GM19238 (cell line): Measurements from ENCODE around the gene GSTA4.
"Not testable (repeated sequence)": the region's sequence is repeated elsewhere in the genome, so short reads cannot be mapped to it uniquely, and the experiment has no call there.

Experiments used
- DNase-seq: peaks from one replicate; pipeline ENCODE4 v3.0.0; 2011; ENCODE audit warnings: low spot score; ENCODE audit not compliant: insufficient read length

The GSTA4 gene

DNA sequence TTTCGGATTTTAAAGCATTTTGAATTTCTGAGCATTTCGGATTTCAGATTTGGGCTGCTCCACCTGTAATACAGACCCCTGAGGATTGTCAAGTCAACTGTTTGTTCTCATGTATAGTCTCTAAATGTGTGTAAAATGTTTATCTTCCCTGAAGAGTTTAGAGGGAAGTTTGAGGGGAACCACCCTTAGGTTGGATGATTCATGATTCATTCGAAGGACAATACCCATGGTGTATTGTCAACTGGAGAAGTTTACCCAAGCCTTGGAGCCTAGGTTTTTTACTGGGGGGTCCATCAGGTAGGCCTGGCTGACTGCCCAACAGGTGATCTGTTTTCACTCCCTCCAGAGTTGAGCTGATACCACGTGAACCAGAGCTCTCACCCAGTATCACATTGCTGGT is 18.9 kb downstream of the GSTA4 start:
- DNase-seq: no peak

DNA sequence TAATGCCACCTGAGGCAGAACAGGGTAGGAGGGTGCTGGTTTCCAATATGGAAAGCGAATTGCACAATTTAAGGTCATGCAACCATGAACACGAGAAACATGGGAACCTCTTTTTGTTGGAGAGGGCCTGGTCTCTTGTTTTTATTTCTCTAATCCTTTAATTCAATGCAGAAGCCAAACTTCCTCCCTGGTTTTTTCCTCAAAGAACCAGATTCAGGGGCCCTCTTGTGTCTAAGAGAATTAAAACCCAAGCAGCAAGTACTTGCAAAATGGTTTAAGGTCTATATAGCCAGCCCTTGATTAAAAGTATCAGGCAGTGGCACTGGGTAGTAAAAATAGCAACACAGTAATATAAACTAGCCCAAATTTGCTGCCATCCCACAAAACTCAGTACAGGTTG is 19.5 kb downstream of the GSTA4 start:
- no peak for DNase-seq

DNA sequence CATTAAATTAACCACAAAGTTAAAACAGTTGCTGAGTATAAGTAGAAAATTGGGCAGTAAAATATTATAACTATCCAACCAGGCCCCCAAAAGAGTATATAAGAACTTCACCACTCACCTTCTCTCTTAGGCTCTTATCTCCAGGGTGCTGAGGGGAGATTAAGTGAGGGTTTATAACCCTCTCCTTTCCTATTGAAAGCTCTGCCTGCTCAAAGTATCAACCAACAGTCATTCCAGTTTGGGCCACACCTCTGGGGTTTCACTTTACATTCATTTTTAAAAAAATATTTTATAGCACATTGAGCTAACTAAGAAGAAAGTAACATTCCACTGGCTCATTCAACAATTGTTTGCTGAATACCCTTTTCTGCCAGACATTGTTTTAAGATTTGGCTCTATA is 22.1 kb downstream of the GSTA4 start:
- DNase-seq: no peak

DNA sequence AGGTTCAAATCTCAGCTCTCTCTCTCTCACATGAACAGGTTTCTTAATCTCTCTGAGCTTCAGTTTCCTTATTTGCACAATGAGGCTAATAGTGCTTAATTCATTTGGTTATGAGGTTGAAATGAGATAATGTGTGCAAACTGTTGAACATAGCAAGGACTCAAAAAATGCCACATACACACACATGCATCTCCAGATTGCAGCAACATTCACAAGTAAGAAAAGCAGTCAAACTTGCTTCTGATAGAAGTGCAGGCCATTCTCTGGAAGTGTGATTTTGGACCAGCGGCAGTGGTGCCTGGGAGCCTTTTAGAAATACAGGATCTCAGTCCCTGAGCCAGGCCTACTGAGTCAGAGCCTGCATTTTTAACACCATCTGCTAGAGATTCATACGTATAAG is 25.7 kb downstream of the GSTA4 start:
- DNase-seq: no peak

DNA sequence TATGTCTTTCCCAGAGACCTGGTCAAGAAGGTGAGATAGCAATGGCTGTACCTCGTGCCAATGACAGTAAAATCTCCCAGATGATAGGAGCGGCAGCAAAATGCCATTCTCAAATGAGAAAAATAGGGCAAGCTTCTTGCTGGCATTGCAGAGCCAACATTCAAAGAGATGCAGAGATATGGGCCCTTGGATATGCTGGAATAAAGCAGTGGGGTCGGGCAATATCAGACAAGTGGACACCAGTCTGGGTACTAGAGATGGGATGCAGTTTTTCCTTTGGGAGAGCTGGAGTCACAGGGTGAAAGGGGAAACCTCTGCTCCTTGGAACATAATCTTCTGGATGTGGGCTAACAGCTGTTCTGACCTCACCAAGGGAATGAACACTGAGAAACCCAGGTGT is 29.0 kb downstream of the GSTA4 start:
- DNase-seq: no peak

DNA sequence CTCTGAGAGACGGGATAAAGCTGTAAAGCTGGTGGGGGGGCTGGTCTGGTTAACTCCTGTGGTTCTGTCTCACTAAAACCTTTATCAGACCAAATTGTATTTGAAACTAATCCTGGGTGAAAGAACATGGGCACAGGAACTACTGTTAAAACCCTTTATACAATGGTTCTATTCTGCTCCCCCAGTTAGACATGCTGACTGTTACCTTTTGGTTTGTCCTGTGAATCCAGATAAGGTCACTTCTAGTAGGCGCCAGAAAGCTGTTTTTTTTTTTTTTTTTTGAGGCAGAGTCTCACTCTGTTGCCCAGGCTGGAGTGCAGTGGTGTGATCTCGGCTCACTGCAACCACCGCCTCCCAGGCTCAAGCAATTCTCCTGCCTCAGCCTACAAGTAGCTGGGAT is 29.7 kb downstream of the GSTA4 start:
- DNase-seq: no peak

DNA sequence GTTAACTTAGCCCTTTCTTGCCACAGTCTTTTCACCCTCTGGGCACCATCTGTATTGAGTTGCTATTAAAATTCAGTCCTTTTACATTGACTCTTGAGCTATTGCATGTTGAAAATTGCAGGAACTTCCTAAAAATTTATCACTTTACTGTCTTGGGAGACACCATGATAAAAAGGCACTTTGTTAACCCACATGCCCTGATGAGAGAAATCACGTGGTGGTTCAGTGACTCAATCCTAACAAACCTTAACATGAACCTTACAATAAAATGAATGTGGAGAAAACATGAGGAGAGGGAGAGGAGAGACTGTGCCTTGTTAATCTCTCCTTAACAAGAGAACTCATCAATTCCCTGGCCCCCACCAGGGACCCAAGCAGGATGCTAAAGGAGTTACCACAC is 30.8 kb downstream of the GSTA4 start:
- no peak for DNase-seq

DNA sequence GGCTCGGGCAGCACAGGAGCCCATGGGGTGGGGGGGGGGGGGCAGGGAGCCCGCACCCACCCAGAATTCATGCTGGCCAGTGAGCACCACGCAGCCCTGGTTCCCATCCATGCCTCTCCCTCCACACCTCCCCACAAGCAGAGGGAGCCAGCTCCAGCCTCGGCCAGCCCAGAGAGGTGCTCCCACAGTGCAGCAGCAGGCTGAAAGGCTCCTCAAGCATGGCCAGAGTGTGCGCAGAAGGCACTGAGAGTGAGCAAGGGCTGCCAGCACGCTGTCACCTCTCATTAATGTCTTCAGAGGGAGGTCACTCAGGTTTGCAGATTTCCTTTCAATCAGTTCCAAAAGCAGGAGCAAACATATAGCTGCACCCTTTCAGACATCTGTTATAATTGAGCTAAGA is 32.4 kb downstream of the GSTA4 start:
- DNase-seq: no peak

DNA sequence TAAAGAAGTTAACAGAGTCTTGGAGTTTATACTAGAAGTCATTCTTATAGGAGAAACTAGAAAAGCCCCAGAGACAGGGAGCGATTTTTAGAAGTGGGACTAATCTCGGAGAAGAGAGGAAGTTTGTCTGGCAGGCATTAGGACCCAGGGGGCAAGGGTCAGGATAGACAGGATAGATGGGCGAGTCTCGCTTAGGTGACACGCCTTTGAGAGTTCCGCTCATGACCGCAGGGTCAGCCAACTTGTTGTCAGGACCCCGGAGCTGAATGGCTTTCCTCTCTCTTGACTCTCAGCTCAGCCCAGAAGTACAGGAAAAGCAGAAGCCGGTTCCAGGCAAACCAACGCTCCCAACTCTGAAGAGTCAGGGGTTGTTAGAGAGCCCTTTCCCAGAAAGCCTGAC is 34.1 kb downstream of the GSTA4 start:
- DNase-seq: not testable (repeated sequence)

DNA sequence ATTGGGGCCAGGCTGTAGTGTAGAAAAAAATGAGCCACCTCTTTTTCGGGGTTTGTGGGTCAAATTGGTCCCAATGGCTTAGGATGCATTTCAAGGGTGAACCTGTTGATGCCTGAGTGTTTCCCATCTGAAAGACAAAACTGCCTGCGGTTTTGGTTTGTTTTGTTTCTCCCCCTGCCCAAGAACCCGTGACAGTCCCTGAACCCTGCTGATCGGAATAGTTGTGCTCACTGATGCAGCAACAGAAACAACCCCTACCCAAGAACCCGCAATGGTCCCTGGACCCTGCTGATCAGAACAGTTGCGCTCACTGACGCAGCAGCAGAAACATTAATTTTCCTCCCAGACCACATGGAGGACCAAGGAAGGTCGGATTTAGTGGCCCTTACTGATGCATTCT is 34.9 kb downstream of the GSTA4 start:
- DNase-seq: not testable (repeated sequence)

DNA sequence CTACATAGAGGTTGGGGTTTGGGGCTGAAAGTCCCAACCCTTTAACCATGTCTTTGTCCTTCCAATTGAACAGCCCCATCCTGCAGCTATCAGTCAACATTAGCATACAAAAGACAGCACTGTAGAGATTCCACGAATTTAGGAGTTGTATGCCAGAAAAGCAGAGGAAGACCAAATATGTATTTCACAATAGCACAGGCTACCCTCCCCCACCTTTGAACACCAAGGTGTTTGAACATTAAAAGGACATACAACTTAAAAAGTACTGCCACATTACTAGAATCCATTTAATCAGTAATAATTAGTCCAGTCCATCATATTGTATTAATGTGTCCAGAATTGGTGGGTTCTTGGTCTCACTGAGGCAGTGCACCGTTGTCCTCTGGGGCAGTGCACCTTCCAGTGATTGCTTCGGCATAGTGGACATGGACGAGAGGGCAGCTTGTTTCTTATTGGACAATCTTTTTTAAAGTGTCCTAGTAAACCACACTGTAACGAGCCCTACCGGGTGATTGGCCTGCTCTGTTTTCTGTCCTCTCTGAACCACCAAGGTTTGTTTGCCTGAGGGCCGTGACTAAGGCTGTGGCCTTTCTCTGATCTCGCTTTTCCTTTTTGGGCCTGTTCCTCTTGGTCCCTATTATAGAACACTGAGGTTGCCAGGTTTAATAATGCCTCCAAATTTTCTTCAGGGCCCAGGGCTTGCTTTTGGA is 36.4 kb downstream of the GSTA4 start:
- DNase-seq: no peak

DNA sequence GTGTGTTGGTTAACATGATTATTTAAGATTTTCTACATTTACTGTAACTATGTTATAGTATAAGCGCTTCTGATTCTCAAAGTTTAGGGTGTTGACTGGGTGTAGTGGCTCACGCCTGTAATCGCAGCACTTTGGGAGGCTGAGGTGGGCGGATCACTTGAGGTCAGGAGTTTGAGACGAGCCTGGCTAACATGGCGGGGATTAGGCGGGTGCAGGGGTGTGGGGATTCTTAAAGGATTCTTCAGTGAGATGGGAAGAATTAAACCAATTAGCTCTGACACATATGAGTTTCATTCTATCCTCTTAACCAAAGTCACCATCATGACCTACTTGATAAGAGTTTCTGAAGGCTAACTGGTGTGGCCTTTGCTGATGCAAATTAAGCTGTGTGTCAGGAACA is 39.2 kb downstream of the GSTA4 start:
- DNase-seq: no peak

DNA sequence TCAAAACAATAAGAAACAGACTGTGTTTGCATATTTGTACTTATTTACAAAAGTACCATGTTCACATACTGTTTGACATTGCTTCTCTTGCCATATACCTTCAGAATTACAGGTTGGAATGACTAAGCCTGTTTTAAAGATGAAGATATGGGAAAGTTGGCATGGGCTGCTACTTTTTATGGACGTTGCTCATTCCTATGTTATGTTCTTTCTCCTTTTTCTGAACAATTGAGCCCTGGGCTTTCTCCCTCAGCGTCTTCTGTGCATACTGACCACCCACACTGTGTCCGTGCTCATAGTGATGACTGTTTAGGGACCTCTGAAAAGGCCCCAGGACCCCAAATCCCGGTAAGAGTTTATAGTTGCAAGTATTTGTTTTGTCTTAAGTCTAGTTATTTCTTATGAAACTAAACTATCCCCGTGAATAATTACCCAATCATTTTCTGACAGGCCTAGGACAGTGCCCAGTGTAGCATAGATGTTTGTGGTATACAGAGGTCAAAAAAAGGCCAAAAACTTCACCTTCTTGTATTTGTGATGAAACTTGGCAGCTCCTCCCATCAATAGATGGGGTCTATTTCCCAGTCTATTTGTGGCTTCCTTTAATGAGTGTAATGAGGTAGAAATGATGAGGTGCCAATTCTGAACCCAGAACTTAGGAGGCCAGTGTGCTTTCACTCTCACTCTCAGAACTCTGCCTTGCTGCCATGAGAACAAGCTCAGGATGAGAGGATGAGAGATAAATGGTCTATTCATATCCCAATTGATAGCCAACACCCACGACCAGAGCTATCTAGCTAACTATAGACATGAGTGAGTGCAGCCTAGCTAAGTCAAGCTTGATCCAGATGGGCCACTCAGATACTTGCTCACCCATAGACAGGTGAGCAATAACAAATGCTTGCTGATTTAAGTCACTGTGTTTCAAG is 40.9 kb downstream of the GSTA4 start:
- DNase-seq: no peak

DNA sequence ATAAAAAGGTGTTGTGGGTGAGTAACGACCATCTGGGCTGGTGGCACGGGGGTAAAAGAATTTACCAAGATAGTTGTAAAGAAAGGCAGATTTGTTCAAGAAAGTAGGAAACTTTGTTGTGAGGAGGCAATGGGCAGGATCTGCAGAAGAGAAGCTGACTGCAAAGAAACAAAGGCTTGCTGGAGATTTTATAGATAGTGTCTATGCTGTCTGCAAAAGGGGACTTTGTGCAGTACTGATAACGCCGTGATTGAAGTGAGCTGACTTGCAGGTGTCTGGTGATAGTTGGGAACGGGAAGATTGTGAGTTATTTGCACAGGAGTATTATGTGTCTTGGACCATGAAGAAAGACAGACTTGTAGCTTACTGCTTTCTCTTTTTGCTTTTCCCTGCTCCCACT is 48.8 kb downstream of the GSTA4 start:
- no peak for DNase-seq

DNA sequence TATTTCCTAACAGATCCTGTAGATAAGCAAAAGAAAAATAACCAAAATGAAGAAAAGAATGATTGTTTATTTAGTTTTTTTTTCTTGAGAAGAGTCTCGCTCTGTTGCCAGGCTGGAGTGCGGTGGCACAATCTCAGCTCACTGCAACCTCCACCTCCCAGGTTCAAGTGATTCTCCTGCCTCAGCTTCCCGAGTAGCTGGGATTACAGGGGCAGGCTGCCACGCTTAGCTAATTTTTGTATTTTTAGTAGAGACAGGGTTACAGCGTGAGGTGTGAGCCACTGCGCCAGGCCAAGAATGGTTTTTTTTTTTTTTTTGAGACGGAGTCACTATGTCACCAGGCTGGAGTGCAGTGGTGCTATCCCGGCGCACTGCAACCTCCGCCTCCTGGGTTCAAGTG is 52.3 kb downstream of the GSTA4 start:
- not testable (repeated sequence) for DNase-seq

DNA sequence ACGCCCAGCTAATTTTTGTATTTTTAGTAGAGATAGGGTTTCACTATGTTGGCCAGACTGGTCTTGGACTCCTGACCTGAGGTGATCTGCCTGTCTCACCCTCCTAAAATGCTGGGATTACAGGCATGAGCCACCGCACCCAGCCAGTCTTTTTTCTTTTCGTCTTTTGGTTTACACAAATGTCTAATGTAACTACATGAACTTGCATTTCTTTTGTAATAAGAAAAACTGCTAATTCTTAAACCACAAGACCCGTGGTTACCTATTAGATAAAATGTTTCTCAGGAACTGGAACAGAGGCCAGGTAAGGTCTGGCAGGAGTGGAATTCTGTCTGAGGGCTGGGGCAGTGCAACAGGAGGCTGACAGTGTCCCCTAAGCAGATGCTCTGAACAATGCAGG is 52.9 kb downstream of the GSTA4 start:
- DNase-seq: no peak

DNA sequence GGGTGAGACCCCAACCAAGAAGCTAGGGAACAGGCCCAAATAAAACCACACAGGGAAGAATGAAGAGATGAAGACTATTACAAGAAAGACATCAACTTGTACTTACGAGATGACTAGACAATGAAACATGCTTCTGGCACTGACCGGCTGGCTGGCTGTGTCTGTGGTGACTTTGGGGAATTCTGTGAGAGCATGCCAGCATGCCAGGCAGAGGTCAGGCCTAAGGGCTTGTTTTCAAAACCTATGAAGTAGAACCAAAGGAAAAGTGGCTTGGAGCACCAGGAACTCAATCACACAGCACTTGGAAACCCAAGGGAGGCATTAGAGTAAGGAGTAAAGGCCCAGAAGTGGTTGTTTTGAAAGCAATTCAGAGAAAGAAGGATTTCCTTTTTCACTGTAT is 57.2 kb downstream of the GSTA4 start:
- no peak for DNase-seq

DNA sequence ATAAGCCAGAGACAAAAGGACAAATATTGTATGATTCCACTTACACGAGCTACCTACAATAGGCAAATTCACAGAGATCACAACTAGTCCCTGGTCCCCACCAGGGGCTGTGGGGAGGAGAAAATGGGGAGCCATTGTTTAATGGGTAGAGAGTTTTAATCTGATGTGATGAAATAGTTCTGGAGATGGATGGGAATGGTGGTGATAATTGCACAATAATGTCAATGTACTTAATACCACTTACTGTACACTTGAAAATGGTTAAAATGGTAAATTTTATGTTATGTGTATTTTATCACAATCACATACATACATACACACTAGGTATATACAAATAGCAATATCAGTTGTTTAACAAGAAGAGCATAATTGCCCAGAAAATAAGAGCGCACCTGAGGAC is 61.3 kb downstream of the GSTA4 start:
- no peak for DNase-seq

DNA sequence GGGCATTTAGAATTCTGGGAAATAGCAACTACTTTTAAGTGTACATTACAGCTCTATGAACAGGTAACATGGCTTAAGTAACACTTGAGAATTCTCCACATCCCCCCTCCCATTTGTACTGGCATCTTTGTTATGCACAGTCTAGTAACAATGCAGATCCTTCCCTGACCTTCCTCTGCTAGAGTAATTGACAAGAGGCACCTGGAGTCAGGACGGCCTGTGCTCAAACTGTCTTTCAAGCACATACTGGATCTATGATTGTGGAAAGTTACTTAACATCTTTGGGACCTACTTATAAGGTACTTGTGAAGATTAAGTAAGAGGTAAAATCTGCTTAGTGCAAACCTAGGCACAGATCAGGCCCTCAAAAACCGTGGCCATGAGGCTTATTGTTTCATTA is 63.7 kb downstream of the GSTA4 start:
- no peak for DNase-seq

DNA sequence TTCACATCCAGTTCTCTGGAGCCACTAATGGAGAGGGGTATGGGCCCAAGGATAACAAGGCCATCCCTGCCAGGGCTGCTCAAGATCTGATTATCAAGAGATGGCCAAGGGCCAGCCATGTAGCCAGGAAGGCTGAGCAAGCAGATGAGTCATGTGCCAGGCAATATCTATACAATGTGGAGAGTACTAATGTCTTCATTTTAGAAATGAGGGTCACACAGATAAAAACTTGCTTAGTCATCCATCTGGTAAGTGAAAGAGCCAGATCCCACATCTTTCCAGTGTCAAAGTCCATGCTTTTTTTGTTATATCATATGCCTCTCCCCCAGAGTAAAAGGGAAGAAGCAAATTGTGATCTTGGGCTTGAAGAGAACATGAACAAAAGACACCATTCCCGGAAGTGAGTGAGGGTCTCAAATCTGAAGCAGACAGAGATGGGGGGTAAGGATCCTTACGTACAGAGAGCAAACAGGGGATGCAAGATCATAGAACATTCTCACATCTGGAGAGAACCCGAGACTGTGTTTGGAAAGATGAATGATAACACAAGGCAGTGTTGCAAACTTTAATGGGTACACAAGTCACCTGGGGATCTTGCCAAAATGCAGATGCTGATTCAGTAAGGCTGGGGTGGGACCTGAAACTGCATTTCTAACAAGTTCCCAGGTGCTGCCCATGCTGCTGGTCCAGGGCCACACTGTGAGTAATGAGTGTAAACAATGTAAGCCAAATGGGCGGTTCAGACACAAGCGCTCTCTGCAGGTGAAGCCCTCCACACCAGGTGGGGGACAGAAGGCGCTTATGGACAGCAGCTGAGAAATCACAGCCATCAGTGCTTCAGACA is 65.5 kb downstream of the GSTA4 start:
- DNase-seq: no peak
